GM12891 (cell line): ENCODE measurements around the gene TK2.

ENCODE experiments used
- DNase-seq: peaks from one replicate; pipeline ENCODE4 v3.0.0; 2011; ENCODE audit warnings: low spot score; ENCODE audit not compliant: insufficient read length
- FAIRE-seq: peaks from 2 replicates; lab custom pipeline; 2011; peaks lifted over from hg19 to GRCh38; lab: Jason Lieb, UNC
- PAX5 ChIP-seq: IDR thresholded peaks from 2 replicates; pipeline ENCODE4 v1.6.1; 2011; ENCODE audit warnings: low read length, moderate library complexity, mild to moderate bottlenecking; ENCODE audit not compliant: insufficient read depth, severe bottlenecking
- POLR2A ChIP-seq: IDR thresholded peaks from 2 replicates; pipeline ENCODE4 v1.6.1; 2011; ENCODE audit warnings: low read depth, low read length, control low read depth
- POLR2AphosphoS5 ChIP-seq: IDR thresholded peaks from 2 replicates; pipeline ENCODE4 v1.6.1; 2011; ENCODE audit warnings: low read depth, low read length, control low read depth
- POU2F2 ChIP-seq: IDR thresholded peaks from 2 replicates; pipeline ENCODE4 v1.6.1; 2011; ENCODE audit warnings: low read depth, mild to moderate bottlenecking, control low read depth, low read length, moderate library complexity
- SPI1 ChIP-seq: IDR thresholded peaks from 2 replicates; pipeline ENCODE4 v1.6.1; 2011; ENCODE audit warnings: low read depth, low read length, control low read depth
- TAF1 ChIP-seq: IDR thresholded peaks from 2 replicates; pipeline ENCODE4 v1.6.1; 2011; ENCODE audit warnings: low read depth, low read length, control low read depth

Gene TK2

GRCh38 chr16:66486199-66486772, 63.6 kb downstream of the TK2 start:
- DNase-seq (no peak), FAIRE-seq (no peak)
- TF ChIP-seq TAF1 = no peak
- no peak for TF ChIP-seq POLR2AphosphoS5
- TF ChIP-seq POLR2A = no peak
- no peak for TF ChIP-seq SPI1
- TF ChIP-seq POU2F2 = no peak
- TF ChIP-seq PAX5 = no peak

DNA sequence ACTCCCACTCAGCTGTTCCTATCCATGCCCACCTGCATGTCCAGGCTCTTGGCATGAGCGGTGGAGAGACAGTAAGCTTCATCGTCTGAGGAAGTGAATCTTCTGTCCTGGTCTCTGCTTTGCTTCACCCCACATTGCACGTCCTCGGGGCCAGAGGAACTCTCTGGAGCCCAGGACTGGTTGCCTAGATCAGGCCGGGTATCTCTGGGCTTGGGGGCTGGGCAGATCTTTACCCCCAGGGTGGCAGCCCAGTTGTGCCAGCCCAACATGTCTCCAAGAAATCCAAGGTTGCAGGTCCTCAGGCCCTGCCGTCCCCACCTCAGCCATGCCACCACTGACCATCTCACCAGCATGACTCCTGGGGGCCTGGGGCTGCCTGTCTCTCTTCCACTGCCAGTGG, 64.5 kb downstream of the TK2 start:
- no peak for TF ChIP-seq SPI1
- no peak for TF ChIP-seq POLR2A
- TF ChIP-seq TAF1 = no peak
- no peak for TF ChIP-seq POLR2AphosphoS5
- TF ChIP-seq PAX5 = no peak
- no peak for TF ChIP-seq POU2F2
- FAIRE-seq = no peak
- no peak for DNase-seq

DNA sequence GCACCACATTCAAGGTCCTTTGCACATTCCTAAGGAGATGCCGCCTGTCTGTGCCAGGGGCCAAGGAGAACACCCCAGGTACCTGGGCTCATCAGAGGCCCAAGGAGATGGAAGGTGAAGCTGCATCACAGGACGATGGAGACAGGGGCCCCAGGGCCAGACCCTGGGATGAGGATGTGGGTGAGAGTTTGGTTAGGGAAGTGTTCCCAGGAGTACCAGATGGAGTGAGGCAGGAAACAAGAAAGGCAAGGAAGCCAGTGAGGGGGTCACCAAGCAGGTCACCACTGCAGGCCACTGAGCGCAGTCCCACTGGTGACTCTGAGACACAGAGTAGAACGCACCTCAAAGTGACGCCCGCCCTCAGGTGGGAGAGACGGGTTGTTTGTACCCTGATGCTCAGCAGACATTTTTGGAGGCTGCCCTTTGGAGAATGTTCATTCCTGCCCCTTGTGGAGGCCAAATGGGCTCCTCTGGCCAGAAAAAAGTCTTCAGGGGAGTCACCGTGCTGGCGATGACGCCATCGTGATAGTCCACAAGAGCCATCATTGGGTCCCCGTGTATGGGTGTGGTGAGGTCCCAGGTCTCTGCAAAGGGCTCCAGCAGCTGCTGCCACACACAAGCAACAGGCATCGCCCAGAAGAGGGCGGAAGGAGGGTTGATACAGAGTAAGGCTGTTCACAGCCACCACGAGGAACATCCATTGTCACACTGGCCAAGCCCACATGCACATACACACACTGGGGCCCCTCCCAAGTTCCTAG, 65.3 kb downstream of the TK2 start:
- FAIRE-seq (no peak), DNase-seq (no peak)
- TF ChIP-seq POLR2AphosphoS5 (no peak), PAX5 (no peak), TAF1 (no peak), SPI1 (no peak), POU2F2 (no peak), POLR2A (no peak)

DNA sequence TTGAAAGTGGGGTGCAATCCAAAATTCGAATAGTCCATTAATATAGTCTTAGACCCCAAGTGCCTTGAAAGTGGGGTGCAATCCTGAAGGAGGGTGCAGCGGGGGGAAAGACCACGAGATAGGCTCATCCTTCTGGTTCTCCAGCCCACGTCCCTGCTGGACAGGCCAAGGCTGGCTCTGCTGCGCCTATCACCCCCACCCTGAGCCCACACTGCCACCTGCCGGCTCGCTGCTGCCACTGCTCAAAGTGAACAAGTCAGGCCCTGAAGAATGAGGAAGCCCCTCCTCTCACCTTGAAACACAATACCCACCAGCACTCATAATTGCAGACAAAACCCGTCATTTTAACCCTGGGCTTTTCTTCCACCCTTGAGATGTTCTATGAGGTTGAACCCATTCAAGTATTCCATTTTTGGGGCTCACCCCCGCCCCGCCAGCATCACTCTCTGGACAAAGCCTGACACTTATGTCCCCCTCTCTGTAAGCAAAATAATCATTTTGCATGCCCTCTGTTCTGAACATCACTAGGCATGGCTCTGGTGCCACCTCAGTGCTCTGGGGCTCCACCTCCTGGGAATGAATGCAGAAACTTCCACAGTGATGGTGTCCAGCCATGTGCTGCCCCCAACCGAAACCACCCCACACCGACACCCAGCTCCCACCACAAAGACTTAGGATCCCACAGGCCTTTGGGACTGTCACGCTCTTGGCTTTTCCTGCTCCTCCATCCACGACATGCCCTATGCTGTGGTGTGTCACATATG, 66.1 kb downstream of the TK2 start:
- peak; percentile 78 for TF ChIP-seq SPI1
- no peak for TF ChIP-seq PAX5
- no peak for TF ChIP-seq POU2F2
- FAIRE-seq (peak; percentile 96), DNase-seq (peak; percentile 74)

DNA sequence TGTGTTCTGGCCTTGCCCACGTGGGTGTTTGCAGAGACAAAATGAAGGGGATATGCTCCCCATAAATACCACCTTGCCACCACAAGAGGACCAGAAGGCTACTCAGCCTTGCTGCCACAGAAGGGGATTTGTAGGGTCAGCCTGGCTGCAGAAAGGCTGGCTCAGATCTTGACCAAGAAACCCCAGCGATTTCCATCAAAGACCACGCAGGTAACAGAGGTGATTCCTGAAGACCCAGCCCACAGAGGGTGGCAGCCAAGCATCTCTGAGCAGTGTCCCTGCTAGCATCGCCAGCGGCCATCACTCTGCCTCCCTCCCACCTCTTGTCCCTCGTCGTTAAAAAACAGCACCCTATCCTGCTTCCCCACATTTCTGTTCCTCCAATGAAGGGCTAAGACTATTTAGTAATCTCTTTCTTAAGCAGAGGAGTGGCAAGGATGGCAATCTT, 68.0 kb downstream of the TK2 start:
- FAIRE-seq (no peak), DNase-seq (no peak)
- no peak for TF ChIP-seq SPI1

- TF ChIP-seq TAF1 (no peak), POU2F2 (no peak), POLR2AphosphoS5 (no peak), POLR2A (no peak), SPI1 (no peak), PAX5 (no peak)
- no peak for DNase-seq
- no peak for FAIRE-seq
These were observed 68.6 kb downstream of the TK2 start for GRCh38 chr16:66481081-66481942.

- FAIRE-seq = no peak
- no peak for TF ChIP-seq PAX5
- TF ChIP-seq TAF1 = no peak
- TF ChIP-seq SPI1 = no peak
- TF ChIP-seq POLR2AphosphoS5 = no peak
- TF ChIP-seq POU2F2 = no peak
- no peak for TF ChIP-seq POLR2A
- no peak for DNase-seq
These were observed 69.4 kb downstream of the TK2 start for GRCh38 chr16:66480265-66481080.

- FAIRE-seq (no peak), DNase-seq (no peak)
- TF ChIP-seq PAX5 = no peak
- TF ChIP-seq SPI1 = no peak
- TF ChIP-seq POLR2A = no peak
- TF ChIP-seq TAF1 = no peak
- no peak for TF ChIP-seq POU2F2
- no peak for TF ChIP-seq POLR2AphosphoS5
These were observed 70.2 kb downstream of the TK2 start for GRCh38 chr16:66479661-66480264.
